LHCN-M2 (cell line): ENCODE data around the gene OSR1. TPM values are rescaled to one million over a fixed set of nuclear protein-coding genes. Genes with fewer than 3 reads are reported as not detected.
A peak's percentile ranks its signal among the peaks of the same experiment; 100 is the strongest.
"Not testable (repeated sequence)": the region's sequence is repeated elsewhere in the genome, so short reads cannot be mapped to it uniquely, and the experiment has no call there.

ENCODE experiments used
- DNase-seq: peaks from one replicate; pipeline ENCODE4 v3.0.0-alpha.2; 2012; ENCODE audit warnings: low read depth
- polyA plus RNA-seq: library from polyadenylated mRNA; unstranded; fragments of >200 nt; gene quantifications from one replicate; pipeline ENCODE4 v1.2.1, GENCODE V29; 2012; ENCODE audit warnings: missing spikeins
- total RNA-seq: library from RNA; depleted of rRNA; stranded (reverse); fragments of >200 nt; gene quantifications from 2 replicates; pipeline ENCODE4 v1.2.3, GENCODE V29; 2014; rRNA removed

OSR1 gene
- total RNA-seq, result 8.6 and 13.1 TPM in 2 replicates
- polyA plus RNA-seq, result 9.2 TPM

DNA sequence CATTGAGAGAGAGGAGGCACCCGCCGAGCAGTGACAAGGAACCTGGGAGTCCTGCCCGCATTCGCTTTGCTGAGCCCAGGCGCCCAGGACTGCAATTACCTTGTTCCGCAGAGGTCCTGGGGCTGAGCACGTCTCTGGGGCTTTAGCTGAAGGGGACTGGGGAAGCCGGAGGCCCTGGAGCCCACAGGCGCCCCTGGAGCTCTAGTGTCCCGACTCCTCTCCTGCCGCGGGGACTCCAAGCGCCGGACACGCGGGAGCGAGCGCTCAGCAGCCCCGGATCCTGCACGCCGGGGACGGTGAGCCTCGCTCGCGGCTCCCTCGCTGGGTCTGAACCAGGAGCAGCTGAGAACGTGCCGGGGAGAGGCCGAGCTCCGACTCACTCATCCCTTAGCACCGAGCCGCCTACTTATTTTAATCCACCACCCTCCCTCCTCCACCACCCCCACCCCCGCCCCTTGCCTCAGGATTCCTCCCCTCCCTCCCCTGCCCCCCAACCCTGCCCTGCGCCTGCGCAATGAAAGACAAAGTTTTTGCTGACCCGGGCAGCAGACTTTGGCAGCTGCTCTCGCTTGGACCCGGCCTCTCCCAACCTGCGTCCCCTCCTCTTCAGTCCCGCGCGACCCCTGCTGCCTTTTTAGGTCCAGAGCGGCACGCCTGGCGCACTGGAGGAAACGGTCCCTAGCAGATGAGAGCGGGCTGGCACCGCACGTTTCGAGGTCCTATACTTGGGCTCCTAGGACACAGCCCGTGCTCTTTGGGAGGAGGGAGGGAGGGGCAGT lies at the start of gene OSR1:
TSS of gene OSR1 (minus strand) at position 382 of the 779 bp plus-strand sequence. CDS start 4,818 bp downstream, outside the sequence.
- DNase-seq, result peak; percentile 82

DNA sequence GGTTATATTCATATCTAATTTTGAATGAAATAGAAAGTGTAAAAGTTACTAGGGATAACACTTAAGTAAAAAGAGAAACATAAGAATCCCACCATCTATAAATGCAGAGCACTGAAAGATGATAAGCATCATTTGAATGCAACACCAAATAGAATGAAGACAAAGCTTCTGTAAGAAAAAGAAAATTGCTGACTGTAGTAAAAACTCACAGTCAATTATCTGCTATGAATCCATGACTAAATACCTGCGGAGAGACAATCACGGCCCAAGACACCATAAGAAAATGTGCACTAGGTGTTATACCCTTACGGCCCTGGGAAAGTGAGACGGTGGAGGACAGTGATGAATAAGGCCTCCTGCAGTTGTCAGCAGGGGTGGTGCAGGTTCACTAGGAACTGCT lies 45.4 kb upstream of the OSR1 start:
- no peak for DNase-seq

DNA sequence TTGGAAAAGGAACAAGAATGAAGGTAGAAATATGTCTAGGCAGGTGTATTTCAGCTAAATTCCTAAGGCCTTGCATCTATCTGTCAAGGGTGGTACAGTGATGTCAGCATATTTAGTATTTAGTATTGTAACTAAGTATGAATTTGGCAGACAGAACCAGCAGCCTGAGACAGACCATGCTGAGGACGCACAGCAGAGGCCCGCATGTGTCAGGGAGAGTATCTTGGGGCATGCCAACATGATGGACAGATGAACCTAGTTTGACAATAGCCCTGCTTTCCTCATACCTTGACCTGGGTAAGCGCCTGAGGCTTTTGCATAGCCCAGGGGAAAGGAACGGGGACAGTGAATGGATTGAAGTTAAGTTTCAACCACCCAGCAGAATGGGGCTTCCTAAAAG lies 33.8 kb upstream of the OSR1 start:
- DNase-seq, result no peak

DNA sequence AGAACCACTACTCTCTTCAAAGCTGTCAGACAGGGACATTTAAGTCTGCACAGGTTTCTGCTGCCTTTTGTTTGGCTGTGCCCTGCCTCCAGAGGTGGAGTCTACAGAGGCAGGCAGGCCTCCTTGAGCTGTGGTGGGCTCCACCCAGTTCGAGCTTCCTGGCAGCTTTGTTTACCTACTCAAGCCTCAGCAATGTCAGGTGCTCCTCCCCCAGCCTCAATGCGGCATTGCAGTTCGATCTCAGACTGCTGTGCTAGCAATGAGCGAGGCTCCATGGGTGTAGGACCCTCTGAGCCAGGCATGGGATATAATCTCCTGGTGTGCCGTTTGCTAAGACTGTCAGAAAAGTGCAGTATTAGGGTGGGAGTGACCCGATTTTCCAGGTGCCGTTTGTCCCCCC lies 31.0 kb upstream of the OSR1 start:
- DNase-seq, result not testable (repeated sequence)

DNA sequence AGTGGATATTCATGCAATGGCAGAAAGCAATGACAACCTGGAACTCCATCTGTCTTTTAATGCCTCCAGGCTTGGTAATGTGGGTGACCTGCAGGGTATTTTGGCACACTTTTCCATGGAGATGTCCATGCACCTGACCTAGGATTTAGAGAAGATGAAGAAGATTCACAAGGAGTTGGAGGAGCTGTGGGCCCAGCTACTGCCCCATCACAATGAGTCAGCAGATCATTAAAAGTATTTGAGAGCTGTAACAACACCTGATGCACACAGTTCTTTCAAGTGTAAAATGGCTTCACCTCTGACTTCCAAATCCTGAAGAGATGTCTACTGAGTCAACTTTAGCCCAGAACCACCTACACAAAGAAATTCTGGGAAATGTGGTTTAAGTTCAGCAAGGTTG lies 22.1 kb upstream of the OSR1 start:
- no peak for DNase-seq

DNA sequence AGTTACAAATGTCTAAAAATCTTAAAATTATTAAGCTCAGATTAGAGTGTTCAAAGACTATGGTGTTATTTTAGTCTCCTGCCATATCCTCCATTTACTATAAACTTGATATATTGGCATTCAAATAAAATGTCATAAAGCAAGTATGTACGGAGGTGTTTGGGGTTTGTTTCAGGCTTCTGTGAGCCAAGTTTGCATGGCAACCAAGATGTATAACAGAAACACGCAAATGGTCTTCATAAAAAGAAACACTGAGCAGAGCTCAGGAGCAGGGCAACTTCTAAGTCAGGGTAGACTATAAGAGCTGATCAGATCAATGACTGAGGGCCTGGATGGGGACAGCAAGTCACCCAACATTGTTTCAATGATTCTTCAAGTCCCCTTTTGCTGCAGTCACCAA lies 20.5 kb upstream of the OSR1 start:
- DNase-seq, result no peak

DNA sequence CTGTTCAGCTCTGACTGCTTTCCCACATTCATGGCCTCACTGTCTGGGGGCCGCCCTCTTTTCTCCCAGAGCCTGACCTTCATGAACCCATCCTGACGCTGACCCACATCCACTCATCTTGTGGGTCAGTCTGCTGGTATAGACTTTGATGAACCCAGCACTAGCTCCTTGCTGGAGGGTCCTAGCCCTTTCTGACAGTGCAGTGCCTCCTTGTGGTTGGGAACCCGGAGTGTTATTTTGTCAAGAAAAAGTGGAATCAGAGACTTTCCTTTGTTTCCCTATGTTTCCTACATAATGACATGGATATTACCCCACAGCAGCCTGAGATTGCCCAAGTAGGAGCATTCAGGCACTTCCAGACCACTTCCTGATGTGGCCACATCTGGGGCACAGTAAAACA lies 19.3 kb upstream of the OSR1 start:
- DNase-seq, result no peak

DNA sequence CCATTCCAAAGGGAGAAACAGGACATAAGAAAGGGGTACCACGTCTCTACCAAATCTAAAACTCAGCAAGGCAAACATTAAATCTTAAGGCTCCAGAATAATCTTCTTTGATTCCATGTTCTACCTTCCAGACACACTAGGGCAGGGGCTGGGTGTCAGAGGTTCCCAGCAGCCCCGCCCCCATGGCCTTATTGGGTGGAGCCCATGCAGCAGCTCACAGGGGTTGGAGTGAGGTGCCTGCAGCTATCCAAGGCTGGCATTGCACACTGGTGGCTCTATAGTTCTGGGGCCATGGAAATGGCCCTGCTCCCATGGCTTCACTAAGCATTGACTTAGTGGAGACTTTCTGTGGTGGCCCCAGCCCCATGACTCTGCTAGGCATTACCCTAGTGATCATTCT lies 14.9 kb upstream of the OSR1 start:
- no peak for DNase-seq

DNA sequence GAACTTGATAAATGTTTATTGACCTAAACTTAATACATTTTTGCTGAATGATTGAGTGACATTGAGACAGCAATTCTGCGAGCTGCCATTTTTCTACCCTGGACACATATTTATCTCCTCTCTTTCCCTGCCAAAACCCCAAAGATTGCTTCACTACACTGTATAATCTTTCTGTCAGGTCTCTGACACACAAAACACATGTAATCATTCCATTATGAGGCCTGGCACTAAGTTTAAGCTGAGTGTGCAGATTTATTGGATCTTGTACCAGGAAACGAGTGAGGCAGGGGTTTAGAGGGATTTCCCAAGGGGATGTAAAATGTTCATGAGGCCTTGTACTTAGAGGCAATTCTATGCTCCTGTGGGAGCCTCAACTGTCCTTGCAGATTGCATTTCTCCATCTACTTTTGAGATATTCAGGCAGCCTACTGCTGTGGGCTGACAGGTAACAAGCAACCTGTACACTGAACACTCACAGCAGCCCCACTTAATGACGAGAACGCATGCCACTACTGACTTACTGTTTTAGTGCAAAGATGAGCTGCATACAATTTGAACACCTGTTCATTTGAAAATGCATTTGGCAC lies 13.7 kb upstream of the OSR1 start:
- DNase-seq, result no peak

DNA sequence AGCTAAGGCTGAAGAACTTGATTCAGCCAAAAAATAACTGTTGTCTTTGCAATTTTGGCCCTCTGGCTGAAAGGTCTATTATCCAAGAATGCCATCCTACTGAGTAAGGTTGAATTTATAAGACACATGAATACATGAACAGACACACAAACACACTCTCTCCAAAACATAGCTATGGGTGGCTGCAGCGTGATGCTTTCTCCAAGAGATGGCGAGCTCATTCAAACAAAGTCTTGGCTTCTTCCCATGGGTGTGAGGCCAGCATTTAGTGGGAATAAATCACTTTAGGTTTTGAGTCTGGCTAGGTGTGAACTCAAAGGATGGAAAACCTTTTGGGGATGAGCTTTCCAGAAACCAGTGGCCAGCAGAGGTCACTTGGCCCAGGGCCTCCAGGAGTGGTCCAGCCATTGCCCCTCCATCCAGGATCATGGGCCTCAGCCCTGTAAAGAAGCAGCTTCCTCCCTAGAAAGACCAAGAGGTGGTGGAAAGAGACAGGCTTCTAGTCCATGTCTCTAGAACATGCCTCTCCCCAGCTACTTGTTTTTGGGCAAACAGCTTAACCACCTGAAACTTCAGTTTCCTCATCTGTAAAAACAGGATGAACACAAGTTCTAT lies 11.0 kb upstream of the OSR1 start:
- DNase-seq, result peak; percentile 69

DNA sequence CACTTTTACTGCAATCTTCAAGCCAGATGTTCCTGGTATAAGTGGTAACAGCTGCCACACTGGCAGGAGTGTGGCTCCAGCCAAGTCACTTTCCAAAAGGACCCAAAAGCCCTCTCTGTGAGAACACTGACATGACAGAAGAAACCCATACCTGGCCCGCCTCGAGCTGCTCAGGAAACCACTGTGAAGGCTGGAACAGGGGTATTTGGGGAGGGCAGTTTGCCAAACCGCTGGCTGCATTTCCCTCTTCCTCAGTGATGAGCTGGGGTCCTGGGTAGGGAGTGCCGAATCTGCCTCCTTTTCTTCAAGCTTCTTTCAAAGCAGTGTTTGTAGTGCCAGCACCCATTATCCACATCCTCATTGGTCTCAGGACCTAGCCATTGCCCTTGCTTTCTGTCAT lies 10.3 kb upstream of the OSR1 start:
- no peak for DNase-seq

DNA sequence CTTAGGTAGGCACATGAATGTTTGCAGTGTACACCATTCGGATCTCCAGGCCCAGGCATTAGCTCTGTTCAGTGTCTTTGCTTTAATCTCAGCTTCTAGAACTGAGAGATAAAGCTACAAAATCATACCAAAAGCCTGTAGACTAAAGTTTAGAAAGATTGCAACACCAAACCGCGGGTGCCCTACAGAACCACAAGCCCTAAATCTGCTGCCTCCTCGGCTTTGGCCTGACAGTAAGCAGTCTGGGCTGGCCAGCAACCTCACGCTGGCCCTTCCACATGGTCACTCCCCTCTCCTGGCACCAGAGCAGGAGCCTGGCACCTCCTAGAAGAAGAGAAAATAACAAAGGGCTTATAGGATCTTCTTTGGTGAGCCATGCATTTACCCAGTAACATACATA lies 8.9 kb upstream of the OSR1 start:
- DNase-seq, result peak; percentile 64

DNA sequence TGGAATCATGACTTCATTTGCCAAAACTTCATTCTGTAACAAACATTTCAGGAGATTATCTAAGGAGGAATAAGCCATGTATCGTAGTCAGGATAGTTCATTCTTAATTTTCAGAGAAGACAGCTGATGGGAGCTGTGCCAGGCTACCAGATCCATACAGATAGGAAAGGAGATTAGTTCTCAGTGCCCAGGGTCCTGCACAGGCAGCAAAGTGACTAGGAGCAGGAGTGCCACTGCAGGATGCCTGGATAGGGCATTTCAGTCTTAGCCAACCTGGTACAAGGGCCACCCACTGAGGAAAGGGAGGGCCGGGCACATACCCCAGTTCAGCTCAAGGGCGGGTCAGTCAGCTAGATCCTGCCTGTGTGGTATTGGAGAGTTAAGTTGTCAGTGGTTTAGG lies 6.7 kb upstream of the OSR1 start:
- no peak for DNase-seq

DNA sequence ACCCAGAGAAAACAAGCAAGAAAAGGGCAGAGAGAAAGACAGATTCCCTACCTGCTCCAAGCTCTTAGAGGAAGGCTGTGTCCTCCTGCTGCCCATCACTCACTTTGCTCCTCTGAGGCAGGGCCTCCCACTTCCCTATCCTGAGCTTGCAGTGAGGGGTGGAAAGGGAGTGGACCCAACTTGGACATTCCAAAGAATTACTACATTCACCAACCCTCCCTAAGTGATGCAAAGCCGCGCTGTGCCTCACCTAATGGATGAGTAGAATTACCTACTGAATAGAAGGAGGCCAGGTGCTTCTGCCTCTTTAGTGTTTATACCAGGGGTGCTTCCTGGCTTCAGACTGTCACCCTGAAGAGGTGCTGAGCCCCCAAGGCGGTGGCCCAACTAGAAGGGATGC lies 5.6 kb upstream of the OSR1 start:
- no peak for DNase-seq

DNA sequence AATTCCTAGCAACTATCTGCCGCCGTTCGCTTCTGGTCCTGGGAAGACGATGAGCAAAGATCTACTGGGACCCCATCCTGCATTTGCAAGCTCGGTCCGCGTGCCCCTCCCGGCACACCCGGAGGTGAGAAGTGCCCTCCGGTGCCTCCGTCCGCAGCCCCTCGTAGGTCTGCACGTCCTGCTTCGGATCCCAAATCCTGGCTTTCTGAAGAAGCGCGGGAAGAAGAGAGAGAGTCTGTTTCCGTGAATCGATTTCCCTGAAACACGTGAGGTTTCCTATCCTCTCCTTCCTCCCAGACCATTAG lies 5.0 kb upstream of the OSR1 start:
- no peak for DNase-seq

DNA sequence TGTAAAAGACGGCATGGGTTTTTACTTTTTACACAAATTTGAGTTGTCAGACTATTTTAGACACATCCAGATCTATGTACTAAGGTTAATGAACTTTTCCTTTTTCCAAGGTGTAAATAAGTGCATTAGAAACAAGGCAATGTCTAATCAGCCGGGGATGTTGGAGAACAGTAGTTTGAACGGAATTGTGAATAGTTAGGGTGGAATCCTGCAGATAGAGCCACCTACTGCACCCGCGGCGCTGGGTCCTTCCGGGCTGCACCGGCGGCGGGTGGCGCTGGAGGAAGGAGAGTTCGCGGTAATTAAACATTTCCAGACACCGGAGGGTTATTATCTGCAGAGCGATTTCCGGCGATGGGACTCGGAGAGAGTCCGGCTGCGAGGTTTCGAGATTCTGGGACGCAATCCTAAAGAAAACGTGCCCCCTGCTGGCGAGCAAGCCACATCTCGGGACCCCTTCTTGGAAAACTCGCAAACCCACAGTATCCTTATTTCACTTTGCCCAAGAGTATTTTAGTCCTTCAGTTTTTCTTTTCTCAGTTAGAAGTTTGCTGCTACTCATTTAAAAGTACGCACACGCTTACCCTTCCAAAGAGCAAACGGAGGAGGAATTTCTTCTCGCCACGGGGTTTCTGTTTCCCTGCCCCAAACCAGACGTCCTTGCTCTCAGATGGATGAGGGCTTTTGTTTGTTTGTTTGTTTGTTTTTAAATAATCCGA lies 4.5 kb upstream of the OSR1 start:
- peak; percentile 90 for DNase-seq

DNA sequence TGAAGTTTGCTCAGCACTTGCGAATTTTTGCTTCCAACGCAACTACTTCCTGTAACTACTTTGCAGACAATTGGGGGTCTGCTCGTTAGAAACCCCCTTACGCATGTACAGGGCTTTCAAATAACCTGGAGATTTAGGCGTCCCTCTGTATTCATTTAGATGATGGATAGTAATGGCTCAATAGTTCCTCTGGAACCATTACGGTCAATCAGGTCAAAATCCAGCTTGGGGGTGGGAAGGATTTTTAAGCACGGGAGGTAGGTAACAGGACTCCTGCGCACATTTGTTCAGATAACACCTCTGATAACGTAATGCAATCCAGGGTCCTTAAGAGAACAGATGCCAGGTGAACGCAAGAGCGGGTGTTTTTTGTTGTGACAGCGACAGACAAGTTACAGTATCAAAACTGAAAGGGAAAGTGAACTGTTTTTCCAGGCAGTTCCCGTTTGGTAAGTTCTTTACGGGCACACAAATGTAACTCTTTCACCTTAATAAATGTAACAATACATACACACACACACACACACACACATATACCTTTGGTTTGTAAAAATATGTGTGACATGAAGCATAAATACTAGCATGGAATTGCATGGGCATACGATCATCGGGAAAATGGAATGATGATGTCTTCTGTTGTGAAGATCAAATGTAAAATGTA lies 3.8 kb upstream of the OSR1 start:
- peak; percentile 34 for DNase-seq

DNA sequence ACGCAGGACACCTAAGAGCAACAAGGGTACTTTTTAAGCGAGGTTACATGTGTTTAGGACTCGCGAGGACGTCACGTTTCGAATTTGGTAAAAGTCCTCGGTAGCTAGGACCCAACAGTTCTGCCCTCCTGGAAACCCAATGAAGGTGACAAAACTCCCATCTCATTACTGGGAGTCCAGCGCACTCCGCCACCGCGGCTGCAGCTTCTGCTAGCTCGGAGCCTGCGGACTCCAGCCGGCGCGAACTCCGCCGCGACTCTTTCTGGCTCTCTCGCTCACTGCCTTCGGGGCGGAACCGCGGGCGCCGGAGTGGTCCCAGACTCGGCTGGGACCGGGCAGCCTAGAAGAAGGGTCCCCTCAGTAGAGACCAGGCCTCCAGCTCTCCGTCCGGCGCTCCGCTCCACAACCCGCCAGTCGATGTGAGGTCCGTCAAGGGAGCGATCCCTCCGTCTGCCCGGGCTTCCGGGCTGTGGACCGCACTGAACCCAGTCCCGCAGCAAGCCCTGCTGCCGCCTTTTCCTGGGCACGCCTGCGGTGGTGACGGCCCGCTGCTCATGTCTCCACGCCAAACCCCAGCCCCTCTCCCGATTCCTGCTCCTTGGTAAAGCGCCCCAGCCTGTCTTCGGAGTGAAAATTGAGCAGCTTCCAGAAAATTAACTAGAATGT lies 3.0 kb upstream of the OSR1 start:
- no peak for DNase-seq

DNA sequence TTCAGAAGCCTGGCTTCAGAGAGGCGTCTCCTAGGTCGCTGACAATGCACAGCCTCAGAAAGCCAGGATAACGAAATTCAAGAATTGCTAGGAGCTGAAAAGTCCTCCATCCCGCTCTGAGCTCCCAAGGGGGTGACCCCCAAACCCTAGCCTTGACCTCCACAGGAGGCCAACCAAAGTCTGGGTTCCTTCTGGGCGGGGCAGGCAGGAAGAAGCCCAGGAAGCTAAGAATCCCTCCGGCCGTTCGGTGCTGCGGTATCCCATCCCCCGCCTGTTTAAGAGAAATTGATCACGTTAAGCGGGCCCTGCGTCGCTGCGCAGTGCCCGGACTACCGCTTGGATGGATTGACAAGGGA lies 2.5 kb upstream of the OSR1 start:
- DNase-seq, result no peak

DNA sequence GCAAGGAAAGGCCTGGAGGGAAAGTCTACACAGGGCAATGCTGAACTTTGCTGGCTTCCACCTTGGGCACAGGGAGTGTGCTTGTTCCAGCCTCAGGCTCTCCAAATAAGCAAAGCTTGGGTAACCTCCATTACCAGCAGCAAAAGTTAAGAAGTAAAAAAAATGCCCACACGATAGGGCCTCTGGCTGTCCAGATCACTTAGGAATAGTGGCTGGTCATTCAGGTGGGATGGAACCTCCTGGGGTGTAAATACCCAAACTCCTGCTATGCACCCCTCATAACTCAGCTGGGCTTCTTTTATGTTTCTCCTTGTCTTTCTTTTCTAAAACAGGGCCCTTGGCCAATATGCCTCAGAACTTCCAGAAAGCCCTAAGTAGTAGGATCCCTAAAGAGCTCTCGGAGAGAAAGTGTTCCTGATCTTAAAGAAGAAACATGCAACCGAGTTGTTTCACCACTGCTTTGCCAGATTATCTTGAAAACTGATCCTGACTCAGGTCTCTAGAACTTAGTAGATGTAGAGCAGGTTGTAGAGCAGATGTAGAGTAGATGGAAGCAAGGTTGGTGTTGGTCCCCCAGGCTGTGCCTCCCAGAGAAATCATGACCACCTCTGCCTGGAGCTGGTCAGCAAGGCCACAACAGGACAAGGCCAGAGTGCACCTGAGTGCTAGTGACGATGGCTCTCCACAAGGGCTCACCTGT lies 2.0 kb upstream of the OSR1 start:
- no peak for DNase-seq

DNA sequence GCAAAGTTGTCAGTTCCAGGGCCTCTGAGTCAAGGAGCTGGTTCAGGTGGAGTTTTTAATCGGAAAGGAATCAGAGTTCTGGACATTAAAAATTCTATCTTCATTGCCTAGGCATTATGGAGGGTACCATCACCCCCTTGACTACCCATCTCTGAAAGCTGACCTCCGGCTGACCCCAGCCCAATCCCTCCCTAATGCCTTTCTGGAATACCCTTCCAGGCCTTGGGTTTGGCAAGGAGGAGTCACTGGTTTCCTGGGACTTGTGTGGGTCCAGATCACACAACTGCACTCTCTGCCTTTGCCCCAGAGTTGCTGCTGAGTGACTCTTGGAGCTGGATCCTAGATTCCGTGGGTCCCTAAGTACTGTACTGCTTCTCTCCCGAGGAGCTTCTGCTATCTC lies 1.0 kb upstream of the OSR1 start:
- DNase-seq, result no peak
